GM12891 (cell line): ENCODE measurements around the gene DMXL1.

Source experiments
- PAX5 ChIP-seq: IDR thresholded peaks from 2 replicates; pipeline ENCODE4 v1.6.1; 2011; ENCODE audit warnings: low read length, moderate library complexity, mild to moderate bottlenecking; ENCODE audit not compliant: insufficient read depth, severe bottlenecking
- POLR2A ChIP-seq: IDR thresholded peaks from 2 replicates; pipeline ENCODE4 v1.6.1; 2011; ENCODE audit warnings: low read depth, low read length, control low read depth
- POLR2AphosphoS5 ChIP-seq: IDR thresholded peaks from 2 replicates; pipeline ENCODE4 v1.6.1; 2011; ENCODE audit warnings: low read depth, low read length, control low read depth
- TAF1 ChIP-seq: IDR thresholded peaks from 2 replicates; pipeline ENCODE4 v1.6.1; 2011; ENCODE audit warnings: low read depth, low read length, control low read depth

GRCh38 chr5:119166026-119166425 is 95.1 kb downstream of the DMXL1 start:
- no peak for TF ChIP-seq POLR2A
- no peak for TF ChIP-seq TAF1
- no peak for TF ChIP-seq PAX5
- no peak for TF ChIP-seq POLR2AphosphoS5
